Measurements from ENCODE around the gene CLEC4C. TPM values are rescaled to one million over a fixed set of nuclear protein-coding genes. Genes with fewer than 3 reads are reported as not detected.
A peak's percentile ranks its signal among the peaks of the same experiment; 100 is the strongest.
"Not testable (repeated sequence)": the region's sequence is repeated elsewhere in the genome, so short reads cannot be mapped to it uniquely, and the experiment has no call there.

The CLEC4C gene
- total and polyA plus RNA-seq, 9 donors, result 0.09 TPM; not detected in 8

DNA sequence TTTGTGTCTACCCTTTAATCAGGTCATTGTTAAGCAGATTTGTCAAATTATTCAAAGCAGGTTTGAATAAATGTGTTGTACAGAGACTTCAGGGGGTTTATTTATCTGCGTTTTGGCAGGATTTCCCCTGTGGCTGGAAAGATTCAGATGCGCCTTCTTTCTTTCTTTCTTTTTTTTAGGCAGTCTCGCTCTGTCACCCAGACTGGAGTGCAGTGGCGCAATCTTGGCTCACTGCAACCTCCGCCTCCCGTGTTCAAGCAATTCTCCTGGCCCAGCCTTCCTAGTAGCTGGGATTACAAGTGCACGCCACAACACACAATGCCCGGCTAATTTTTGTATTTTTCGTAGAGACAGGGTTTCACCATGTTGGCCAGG is 11.6 kb upstream of the CLEC4C start:
- H3K27ac ChIP-seq (ENCODE audit: low read length), result no peak overlapping the region
- DNase-seq, result no peak
- no peaks in the 10 kb centered on the region for H3K4me1 ChIP-seq (ENCODE audit: control insufficient read depth, insufficient read depth, low read length)
- no peaks in the 10 kb centered on the region for H3K9me3 ChIP-seq (replicated peaks; ENCODE audit: control insufficient read depth, low read depth, low read length)
- no peak overlapping the region for H3K4me3 ChIP-seq (ENCODE audit: low read length)
- no peaks in the 10 kb centered on the region for H3K27me3 ChIP-seq (ENCODE audit: control insufficient read depth, insufficient read depth, low read length)
- H3K36me3 ChIP-seq (ENCODE audit: control insufficient read depth, insufficient read depth, low read length), result no peaks in the 10 kb centered on the region
- WGBS (ENCODE audit: insufficient coverage), result 76% methylated on average over 8 of the region's 9 CpGs

GRCh38 chr12:7756993-7757392 is 9.8 kb upstream of the CLEC4C start:
- no peak for DNase-seq
- H3K4me1 ChIP-seq (ENCODE audit: control insufficient read depth, insufficient read depth, low read length), result no peaks in the 10 kb centered on the region
- H3K36me3 ChIP-seq (ENCODE audit: control insufficient read depth, insufficient read depth, low read length), result no peaks in the 10 kb centered on the region
- no peaks in the 10 kb centered on the region for H3K27me3 ChIP-seq (ENCODE audit: control insufficient read depth, insufficient read depth, low read length)
- 50% methylated on average over 1 of the region's 2 CpGs for WGBS (ENCODE audit: insufficient coverage)
- H3K9me3 ChIP-seq (replicated peaks; ENCODE audit: control insufficient read depth, low read depth, low read length), result no peaks in the 10 kb centered on the region
- H3K27ac ChIP-seq (ENCODE audit: low read length), result no peak overlapping the region
- H3K4me3 ChIP-seq (ENCODE audit: low read length), result no peak overlapping the region

DNA sequence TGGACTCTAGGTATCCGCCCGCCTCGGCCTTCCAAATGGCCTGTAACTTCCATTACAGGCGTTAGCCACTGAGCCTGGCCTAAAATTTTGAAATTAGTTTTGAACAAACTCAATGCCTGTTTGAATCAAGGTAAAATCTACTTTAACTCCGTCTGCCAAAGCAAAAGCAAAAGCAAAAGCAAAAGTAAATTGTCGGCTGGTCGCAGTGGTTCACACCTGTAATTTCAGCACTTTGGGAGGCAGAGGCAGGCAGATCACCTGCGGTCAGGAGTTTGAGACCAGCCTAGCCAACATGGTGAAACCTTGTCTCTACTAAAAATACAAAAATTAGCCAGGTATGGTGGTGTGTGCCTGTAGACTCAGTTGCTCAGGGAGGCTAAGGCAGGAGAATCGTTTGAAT is 8.5 kb upstream of the CLEC4C start:
- not testable (repeated sequence) for H3K27me3 ChIP-seq (ENCODE audit: control insufficient read depth, insufficient read depth, low read length); H3K36me3 ChIP-seq (ENCODE audit: control insufficient read depth, insufficient read depth, low read length); H3K4me3 ChIP-seq (ENCODE audit: low read length); H3K4me1 ChIP-seq (ENCODE audit: control insufficient read depth, insufficient read depth, low read length); DNase-seq; H3K9me3 ChIP-seq (replicated peaks; ENCODE audit: control insufficient read depth, low read depth, low read length); H3K27ac ChIP-seq (ENCODE audit: low read length)
- 100% methylated on average over 1 of the region's 9 CpGs for WGBS (ENCODE audit: insufficient coverage)

GRCh38 chr12:7751941-7752922 is 5.1 kb upstream of the CLEC4C start:
- H3K4me3 ChIP-seq (ENCODE audit: low read length); H3K27me3 ChIP-seq (ENCODE audit: control insufficient read depth, insufficient read depth, low read length); H3K9me3 ChIP-seq (replicated peaks; ENCODE audit: control insufficient read depth, low read depth, low read length); DNase-seq; H3K4me1 ChIP-seq (ENCODE audit: control insufficient read depth, insufficient read depth, low read length); H3K27ac ChIP-seq (ENCODE audit: low read length); H3K36me3 ChIP-seq (ENCODE audit: control insufficient read depth, insufficient read depth, low read length): not testable (repeated sequence)
- WGBS (ENCODE audit: insufficient coverage), result 91% methylated on average over 23 of the region's 48 CpGs

DNA sequence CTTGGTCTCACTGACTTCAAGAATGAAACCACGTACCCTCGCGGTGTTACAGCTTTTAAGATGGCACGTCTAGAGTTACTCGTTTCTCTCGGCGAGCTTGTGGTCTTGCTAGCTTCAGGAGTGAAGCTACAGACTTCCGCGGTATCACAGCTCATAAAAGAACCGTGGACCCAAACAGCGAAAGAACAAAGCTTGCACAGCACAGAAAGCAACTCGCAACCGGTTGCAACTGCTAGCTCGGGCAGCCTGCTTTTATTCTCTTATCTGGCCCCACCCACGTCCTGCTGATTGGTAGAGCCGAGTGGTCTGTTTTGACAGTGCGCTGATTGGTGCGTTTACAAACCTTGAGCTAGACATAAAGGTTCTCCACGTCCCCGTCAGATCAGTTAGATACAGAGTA is 4.2 kb upstream of the CLEC4C start:
- no peaks in the 10 kb centered on the region for H3K36me3 ChIP-seq (ENCODE audit: control insufficient read depth, insufficient read depth, low read length)
- no peaks in the 10 kb centered on the region for H3K27me3 ChIP-seq (ENCODE audit: control insufficient read depth, insufficient read depth, low read length)
- no peak overlapping the region for H3K27ac ChIP-seq (ENCODE audit: low read length)
- no peak for DNase-seq
- H3K4me3 ChIP-seq (ENCODE audit: low read length), result no peak overlapping the region
- 89% methylated on average over 19 of the region's 20 CpGs for WGBS (ENCODE audit: insufficient coverage)
- no peaks in the 10 kb centered on the region for H3K9me3 ChIP-seq (replicated peaks; ENCODE audit: control insufficient read depth, low read depth, low read length)
- H3K4me1 ChIP-seq (ENCODE audit: control insufficient read depth, insufficient read depth, low read length), result no peaks in the 10 kb centered on the region

- 88% methylated on average over 2 of the region's 6 CpGs for WGBS (ENCODE audit: insufficient coverage)
- DNase-seq, result no peak
- no peaks in the 10 kb centered on the region for H3K9me3 ChIP-seq (replicated peaks; ENCODE audit: control insufficient read depth, low read depth, low read length)
- H3K4me1 ChIP-seq (ENCODE audit: control insufficient read depth, insufficient read depth, low read length), result no peaks in the 10 kb centered on the region
- H3K27ac ChIP-seq (ENCODE audit: low read length), result no peak overlapping the region
- H3K27me3 ChIP-seq (ENCODE audit: control insufficient read depth, insufficient read depth, low read length), result no peaks in the 10 kb centered on the region
- no peak overlapping the region for H3K4me3 ChIP-seq (ENCODE audit: low read length)
- H3K36me3 ChIP-seq (ENCODE audit: control insufficient read depth, insufficient read depth, low read length), result no peaks in the 10 kb centered on the region
Observed at GRCh38 chr12:7750350-7750749, 3.2 kb upstream of the CLEC4C start.

- Histone ChIP-seq H3K4me3 (ENCODE audit: low read length) (no peak overlapping the region), H3K36me3 (ENCODE audit: control insufficient read depth, insufficient read depth, low read length) (no peaks in the 10 kb centered on the region), H3K9me3 (replicated peaks; ENCODE audit: control insufficient read depth, low read depth, low read length) (no peaks in the 10 kb centered on the region), H3K4me1 (ENCODE audit: control insufficient read depth, insufficient read depth, low read length) (no peaks in the 10 kb centered on the region), H3K27me3 (ENCODE audit: control insufficient read depth, insufficient read depth, low read length) (no peaks in the 10 kb centered on the region), H3K27ac (ENCODE audit: low read length) (no peak overlapping the region)
- DNase-seq, result no peak
- WGBS (ENCODE audit: insufficient coverage), result 54% methylated on average over 5 of the region's 8 CpGs
Observed at GRCh38 chr12:7749442-7749841, 2.3 kb upstream of the CLEC4C start.

DNA sequence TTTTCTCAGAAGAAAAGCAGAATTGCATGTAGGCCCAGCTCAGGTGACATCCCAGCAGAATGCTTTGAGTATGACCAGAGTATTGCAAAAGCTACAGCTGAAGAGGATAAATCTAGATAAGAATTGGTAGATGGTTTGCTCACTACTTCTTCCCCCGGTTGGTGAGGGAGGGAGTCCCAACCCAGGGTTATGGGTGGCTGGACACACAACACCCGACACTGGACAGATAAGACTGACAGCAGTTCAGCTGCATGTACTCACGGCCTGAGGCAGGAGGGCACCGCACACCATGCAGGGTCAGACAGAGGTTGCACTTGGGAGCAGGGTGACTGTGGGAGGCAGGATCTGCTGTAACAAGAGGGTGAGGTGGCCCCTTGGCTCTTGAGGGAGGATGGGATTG is 1.7 kb upstream of the CLEC4C start:
- Histone ChIP-seq H3K27ac (ENCODE audit: low read length) (no peak overlapping the region), H3K4me3 (ENCODE audit: low read length) (no peak overlapping the region), H3K27me3 (ENCODE audit: control insufficient read depth, insufficient read depth, low read length) (no peaks in the 10 kb centered on the region), H3K36me3 (ENCODE audit: control insufficient read depth, insufficient read depth, low read length) (no peaks in the 10 kb centered on the region), H3K4me1 (ENCODE audit: control insufficient read depth, insufficient read depth, low read length) (no peaks in the 10 kb centered on the region), H3K9me3 (replicated peaks; ENCODE audit: control insufficient read depth, low read depth, low read length) (no peaks in the 10 kb centered on the region)
- no peak for DNase-seq
- 46% methylated on average over 2 of the region's 4 CpGs for WGBS (ENCODE audit: insufficient coverage)

DNA sequence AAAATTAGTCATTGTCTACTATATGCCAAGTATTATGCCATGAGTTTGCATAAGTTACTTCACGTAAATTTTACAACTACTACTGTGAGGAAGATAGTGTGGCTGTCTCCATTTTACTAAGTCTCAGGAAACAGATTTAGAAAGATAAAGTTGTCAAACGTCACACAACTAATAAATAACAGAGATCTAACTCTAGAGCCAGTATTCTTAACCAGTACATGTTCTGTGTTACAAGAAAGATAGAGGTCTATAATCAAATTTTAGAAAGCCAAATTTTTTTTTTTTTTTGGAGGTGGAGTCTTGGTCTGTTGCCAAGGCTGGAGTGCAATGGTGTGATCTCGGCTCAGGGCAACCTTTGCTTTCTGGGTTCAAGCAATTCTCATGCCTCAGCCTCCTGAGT is 14.2 kb downstream of the CLEC4C start:
- no peak for DNase-seq
- Histone ChIP-seq H3K4me3 (ENCODE audit: low read length) (no peak overlapping the region), H3K27me3 (ENCODE audit: control insufficient read depth, insufficient read depth, low read length) (no peaks in the 10 kb centered on the region), H3K27ac (ENCODE audit: low read length) (no peak overlapping the region), H3K36me3 (ENCODE audit: control insufficient read depth, insufficient read depth, low read length) (no peaks in the 10 kb centered on the region), H3K4me1 (ENCODE audit: control insufficient read depth, insufficient read depth, low read length) (no peaks in the 10 kb centered on the region), H3K9me3 (replicated peaks; ENCODE audit: control insufficient read depth, low read depth, low read length) (no peaks in the 10 kb centered on the region)
- WGBS (ENCODE audit: insufficient coverage), result 60% methylated on average over 1 of the region's 3 CpGs

DNA sequence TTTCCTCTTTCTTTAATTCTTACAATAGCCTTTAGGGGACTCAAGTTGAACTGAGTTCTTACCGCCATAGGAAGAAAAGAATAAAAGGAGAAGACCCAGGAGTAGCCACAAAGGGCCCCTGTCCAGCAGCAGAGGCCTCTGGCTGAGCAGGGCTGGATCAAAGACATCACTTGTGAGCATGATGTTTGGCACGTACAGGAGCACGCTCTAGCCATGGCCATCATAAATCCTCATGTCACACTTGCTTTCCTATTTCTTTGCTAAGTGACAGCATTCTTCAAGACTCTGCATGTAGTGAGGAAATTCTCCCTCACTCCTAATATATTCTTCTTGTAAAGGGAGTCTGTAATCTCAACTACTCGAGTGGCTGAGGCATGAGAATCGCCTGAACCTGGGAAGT is 15.7 kb downstream of the CLEC4C start:
- no peak overlapping the region for H3K4me3 ChIP-seq (ENCODE audit: low read length)
- WGBS (ENCODE audit: insufficient coverage), result no CpG with 5 or more reads among the region's 5 CpGs
- DNase-seq, result peak; percentile 4
- no peaks in the 10 kb centered on the region for H3K36me3 ChIP-seq (ENCODE audit: control insufficient read depth, insufficient read depth, low read length)
- H3K4me1 ChIP-seq (ENCODE audit: control insufficient read depth, insufficient read depth, low read length), result no peaks in the 10 kb centered on the region
- no peak overlapping the region for H3K27ac ChIP-seq (ENCODE audit: low read length)
- H3K9me3 ChIP-seq (replicated peaks; ENCODE audit: control insufficient read depth, low read depth, low read length), result no peaks in the 10 kb centered on the region
- no peaks in the 10 kb centered on the region for H3K27me3 ChIP-seq (ENCODE audit: control insufficient read depth, insufficient read depth, low read length)

DNA sequence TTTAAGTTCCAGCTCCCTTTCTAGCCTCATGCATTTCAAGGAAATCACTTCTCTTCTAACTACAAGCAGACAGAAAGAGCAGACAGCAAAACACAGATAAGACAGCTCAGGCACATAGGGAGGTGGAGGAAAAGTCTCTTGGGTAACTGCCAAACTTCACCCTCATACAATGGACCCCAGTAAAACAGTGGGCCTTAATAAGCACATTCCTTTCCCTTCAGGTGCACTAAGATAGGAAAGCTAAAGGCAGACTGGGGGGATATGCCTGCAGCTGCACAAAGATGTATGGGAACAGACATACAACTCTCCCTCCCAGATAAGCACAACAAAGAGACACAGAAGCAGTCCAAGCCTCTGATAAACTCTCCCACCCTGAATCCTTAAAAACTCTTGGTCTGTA is 16.2 kb downstream of the CLEC4C start:
- H3K27me3 ChIP-seq (ENCODE audit: control insufficient read depth, insufficient read depth, low read length); H3K4me3 ChIP-seq (ENCODE audit: low read length); H3K9me3 ChIP-seq (replicated peaks; ENCODE audit: control insufficient read depth, low read depth, low read length); H3K4me1 ChIP-seq (ENCODE audit: control insufficient read depth, insufficient read depth, low read length); H3K27ac ChIP-seq (ENCODE audit: low read length); H3K36me3 ChIP-seq (ENCODE audit: control insufficient read depth, insufficient read depth, low read length); DNase-seq: not testable (repeated sequence)
